ENCODE data around the gene VEZT.

The VEZT gene

GRCh38 chr12:95325501-95325900 lies 107.9 kb downstream of the VEZT start:
- no peak for DNase-seq

- no peak for DNase-seq
Observed at GRCh38 chr12:95326445-95326844, 108.8 kb downstream of the VEZT start.

GRCh38 chr12:95326855-95327254 lies 109.2 kb downstream of the VEZT start:
- no peak for DNase-seq

GRCh38 chr12:95328708-95329107 lies 111.1 kb downstream of the VEZT start:
- no peak for DNase-seq

GRCh38 chr12:95335948-95336347 lies 118.3 kb downstream of the VEZT start:
- no peak for DNase-seq

DNA sequence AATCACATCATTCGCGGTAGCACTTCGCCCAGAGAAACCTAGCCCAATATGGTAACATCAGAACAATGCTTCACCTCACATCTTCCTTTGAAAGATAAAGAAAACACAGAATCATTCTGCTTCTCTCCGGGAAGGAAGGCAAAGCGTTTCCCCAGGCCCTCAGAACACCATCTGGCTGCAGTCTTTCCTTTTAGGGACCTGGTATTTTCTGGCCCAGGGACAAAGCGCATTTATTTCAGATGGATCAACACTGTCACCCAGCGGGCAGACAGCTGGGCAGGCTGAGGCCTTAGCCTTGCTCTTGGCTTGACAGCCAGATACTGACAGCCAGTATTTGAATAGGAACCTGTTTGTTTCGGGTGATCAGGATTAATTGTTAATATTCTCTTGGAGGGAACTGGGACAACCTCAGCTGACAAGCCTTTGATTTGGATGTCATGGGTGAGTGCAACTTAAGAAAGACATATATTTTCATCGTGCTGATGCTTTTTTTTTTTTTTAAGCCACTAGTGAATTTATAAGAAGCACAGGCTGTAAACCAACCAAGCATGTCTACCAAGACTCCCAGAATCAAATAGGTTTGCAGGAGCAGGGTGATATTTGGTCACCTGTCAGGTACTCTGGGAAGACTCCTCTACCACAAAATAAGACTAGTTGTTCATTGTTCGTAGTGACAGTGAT lies 118.9 kb downstream of the VEZT start:
- DNase-seq = no peak

- no peak for DNase-seq
Observed at GRCh38 chr12:95337146-95337545, 119.5 kb downstream of the VEZT start.

DNA sequence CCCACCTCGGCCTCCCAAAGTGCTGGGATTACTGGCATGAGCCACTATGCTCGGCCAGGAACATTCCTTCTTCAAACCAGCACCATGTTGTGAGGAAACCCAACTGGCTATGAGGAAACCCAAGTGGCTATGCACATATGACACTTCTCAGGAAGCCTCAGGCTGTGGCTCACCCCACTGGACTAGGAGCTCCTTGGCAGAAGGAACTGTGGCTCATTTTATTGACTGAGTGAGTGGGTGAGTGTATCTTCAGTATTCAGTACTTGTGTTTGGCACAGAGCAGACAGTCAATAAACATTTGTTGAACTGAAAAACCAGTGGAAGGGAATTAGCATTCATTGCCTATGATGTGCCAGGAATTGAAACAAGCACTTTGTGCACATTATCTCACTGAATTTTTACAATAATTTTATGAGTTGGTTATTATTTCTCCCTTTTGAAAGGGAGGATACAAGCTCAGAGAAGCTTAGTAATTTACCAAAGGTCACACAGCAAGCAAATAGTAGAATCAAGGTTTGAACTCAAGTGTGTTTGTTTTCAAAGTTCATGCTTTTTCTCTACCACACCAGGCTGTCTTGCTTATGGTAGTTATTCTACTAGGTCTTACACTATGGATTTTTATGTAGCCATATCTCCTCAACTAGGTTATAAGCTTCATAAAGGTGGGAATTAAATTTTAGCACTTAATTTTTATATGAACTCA lies 121.6 kb downstream of the VEZT start:
- no peak for DNase-seq

DNA sequence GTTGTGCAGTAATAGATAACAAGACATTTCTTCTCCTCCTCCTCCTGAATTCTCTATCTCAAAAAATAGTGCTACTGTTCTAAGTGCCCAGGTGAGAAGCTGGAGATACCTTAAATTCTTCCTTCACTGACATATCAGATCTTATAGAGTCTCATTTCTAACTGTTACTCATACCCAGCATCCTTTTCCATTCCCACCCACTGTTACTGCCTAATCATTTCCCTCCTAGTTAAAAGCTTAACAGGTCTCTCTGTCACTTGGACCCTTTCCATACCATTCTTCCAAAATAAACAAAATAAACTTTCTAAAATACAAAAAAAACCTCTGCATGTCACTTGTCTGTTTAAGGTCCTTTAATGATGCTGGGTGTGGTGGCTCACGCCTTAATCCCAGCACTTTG lies 124.4 kb downstream of the VEZT start:
- DNase-seq = no peak

- DNase-seq = no peak
Observed at GRCh38 chr12:95343461-95344230, 126.0 kb downstream of the VEZT start.

DNA sequence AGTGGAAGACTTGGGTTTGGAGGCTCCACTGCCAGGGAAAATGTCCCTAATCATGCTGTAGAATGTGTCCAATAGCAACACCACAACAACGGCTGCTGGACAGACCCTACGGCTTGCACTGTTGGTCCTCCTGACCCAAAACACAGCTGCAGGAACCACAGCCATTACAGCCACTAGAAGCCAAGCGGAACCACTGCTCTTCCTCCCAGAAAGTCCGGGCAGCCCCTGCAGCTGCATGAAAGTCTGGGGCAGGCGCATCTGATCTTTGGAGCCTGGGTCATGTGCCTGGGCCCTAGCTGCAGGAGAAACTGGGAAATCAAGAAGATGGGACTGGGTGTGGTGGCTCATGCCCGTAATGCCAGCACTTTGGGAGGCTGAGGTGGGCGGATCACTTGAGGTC lies 131.7 kb downstream of the VEZT start:
- no peak for DNase-seq

- DNase-seq = no peak
Observed at GRCh38 chr12:95351748-95352147, 134.1 kb downstream of the VEZT start.

Data from NK-92 treated with Interleukin-12 subunit alpha and Interleukin-12 subunit beta, amount 100 ng/mL, for 24 hours (cell line).